NCI-H2171 treated with DMSO at 0.1 percent for 48 hours (cell line): ENCODE data around the gene CLCN5.
A peak's percentile ranks its signal among the peaks of the same experiment; 100 is the strongest.
"Not testable (repeated sequence)": the region's sequence is repeated elsewhere in the genome, so short reads cannot be mapped to it uniquely, and the experiment has no call there.

ENCODE experiments used
- DNase-seq: peaks from one replicate; lab custom pipeline; 2025; lab: John Stamatoyannopoulos, UW

Gene CLCN5

GRCh38 chrX:49996474-49996873 is 74.1 kb downstream of the CLCN5 start:
- no peak for DNase-seq

- no peak for DNase-seq
Measured at GRCh38 chrX:49999087-49999486, 76.7 kb downstream of the CLCN5 start.

GRCh38 chrX:50000937-50001542 is 78.6 kb downstream of the CLCN5 start:
- DNase-seq: no peak

- DNase-seq: no peak
Measured at GRCh38 chrX:50002067-50002714, 79.8 kb downstream of the CLCN5 start.

GRCh38 chrX:50003467-50003866 is 81.1 kb downstream of the CLCN5 start:
- no peak for DNase-seq

- no peak for DNase-seq
Measured at GRCh38 chrX:50003927-50004326, 81.5 kb downstream of the CLCN5 start.

- DNase-seq: not testable (repeated sequence)
Measured at GRCh38 chrX:50025591-50025990, 103.2 kb downstream of the CLCN5 start.

GRCh38 chrX:50035126-50035525 is 112.7 kb downstream of the CLCN5 start:
- DNase-seq: no peak

GRCh38 chrX:50036426-50036825 is 114.0 kb downstream of the CLCN5 start:
- no peak for DNase-seq

GRCh38 chrX:50045823-50046222 is 123.4 kb downstream of the CLCN5 start:
- no peak for DNase-seq

- no peak for DNase-seq
Measured at GRCh38 chrX:50049228-50049627, 126.8 kb downstream of the CLCN5 start.

- no peak for DNase-seq
Measured at GRCh38 chrX:50054147-50054546, 131.8 kb downstream of the CLCN5 start.

GRCh38 chrX:50066318-50066937 is 144.0 kb downstream of the CLCN5 start:
- DNase-seq: no peak

- DNase-seq: peak; percentile 85
Measured at GRCh38 chrX:50067435-50068284, 145.3 kb downstream of the CLCN5 start.

GRCh38 chrX:50068285-50068563 is 145.8 kb downstream of the CLCN5 start:
- DNase-seq: no peak

GRCh38 chrX:50068893-50069292 is 146.5 kb downstream of the CLCN5 start:
- no peak for DNase-seq

- DNase-seq: no peak
Measured at GRCh38 chrX:50071494-50071893, 149.1 kb downstream of the CLCN5 start.

- no peak for DNase-seq
Measured at GRCh38 chrX:50072110-50072509, 149.7 kb downstream of the CLCN5 start.

- no peak for DNase-seq
Measured at GRCh38 chrX:50073601-50074000, 151.2 kb downstream of the CLCN5 start.

- no peak for DNase-seq
Measured at GRCh38 chrX:50075630-50076339, 153.4 kb downstream of the CLCN5 start.

- peak; percentile 5 for DNase-seq
Measured at GRCh38 chrX:50081282-50081889, 159.0 kb downstream of the CLCN5 start.

- no peak for DNase-seq
Measured at GRCh38 chrX:50082741-50083140, 160.3 kb downstream of the CLCN5 start.
